Measurements from ENCODE around the gene GNGT1. TPM values are rescaled to one million over a fixed set of nuclear protein-coding genes. Genes with fewer than 3 reads are reported as not detected.
"Not testable (repeated sequence)": the region's sequence is repeated elsewhere in the genome, so short reads cannot be mapped to it uniquely, and the experiment has no call there.

GNGT1 gene
- total and polyA plus RNA-seq, 4 donors = not detected

GRCh38 chr7:93913197-93913596, 6.8 kb downstream of the GNGT1 start:
- TF ChIP-seq RAD21 (IDR thresholded peaks at IDR 0.05) (no peak), FOXA2 (IDR thresholded peaks at IDR 0.05) (no peak), TAF1 (conservative IDR thresholded peaks at IDR 0.05) (no peak), NR2F2 (IDR thresholded peaks at IDR 0.05) (no peak), JUND (IDR thresholded peaks at IDR 0.05) (no peak), ATF3 (IDR thresholded peaks at IDR 0.05) (no peak), EGR1 (IDR thresholded peaks at IDR 0.05; ENCODE audit: low read depth in 2 of 2) (no peak), YY1 (IDR thresholded peaks at IDR 0.05) (no peak), CTCF (IDR thresholded peaks at IDR 0.05; ENCODE audit: low read depth, low read length, missing input control) (no peak), SP1 (IDR thresholded peaks at IDR 0.05) (no peak), HNF4G (IDR thresholded peaks at IDR 0.05) (no peak)
- Histone ChIP-seq H3K4me3 (ENCODE audit: low read depth in 1 of 3, low read length in 3 of 3) (no peak overlapping the region), H3K9ac (ENCODE audit: low read depth in 1 of 2, low read length in 2 of 2) (no peak overlapping the region), H3K36me3 (ENCODE audit: control insufficient read depth in 4 of 4, insufficient read depth in 3 of 4, low read depth in 1 of 4, low read length in 3 of 4) (no peaks in the 10 kb centered on the region), H3K4me1 (ENCODE audit: control insufficient read depth in 4 of 4, insufficient read depth in 4 of 4, low read length in 3 of 4) (no peaks in the 10 kb centered on the region), H3K27me3 (ENCODE audit: control insufficient read depth in 4 of 4, insufficient read depth in 4 of 4, low read length in 3 of 4) (no peaks in the 10 kb centered on the region), H3K27ac (ENCODE audit: low read depth in 1 of 2, low read length in 2 of 2) (no peak overlapping the region), H3K9me3 (ENCODE audit: control insufficient read depth in 4 of 4, low read length in 3 of 4) (no peaks in the 10 kb centered on the region)
- no peak for DNase-seq (ENCODE audit: low spot score)

GRCh38 chr7:93914581-93915066, 8.3 kb downstream of the GNGT1 start:
- Histone ChIP-seq H3K4me1 (ENCODE audit: control insufficient read depth in 4 of 4, insufficient read depth in 4 of 4, low read length in 3 of 4) (no peaks in the 10 kb centered on the region), H3K27me3 (ENCODE audit: control insufficient read depth in 4 of 4, insufficient read depth in 4 of 4, low read length in 3 of 4) (no peaks in the 10 kb centered on the region), H3K9me3 (ENCODE audit: control insufficient read depth in 4 of 4, low read length in 3 of 4) (no peaks in the 10 kb centered on the region), H3K27ac (ENCODE audit: low read depth in 1 of 2, low read length in 2 of 2) (no peak overlapping the region), H3K36me3 (ENCODE audit: control insufficient read depth in 4 of 4, insufficient read depth in 3 of 4, low read depth in 1 of 4, low read length in 3 of 4) (no peaks in the 10 kb centered on the region), H3K9ac (ENCODE audit: low read depth in 1 of 2, low read length in 2 of 2) (no peak overlapping the region), H3K4me3 (ENCODE audit: low read depth in 1 of 3, low read length in 3 of 3) (no peak overlapping the region)
- no peak for TF ChIP-seq REST (IDR thresholded peaks at IDR 0.05)
- 49% methylated on average over 7 of the region's 7 CpGs for WGBS
- no peak for DNase-seq (ENCODE audit: low spot score)

- H3K36me3 ChIP-seq (ENCODE audit: control insufficient read depth in 4 of 4, insufficient read depth in 3 of 4, low read depth in 1 of 4, low read length in 3 of 4); H3K4me1 ChIP-seq (ENCODE audit: control insufficient read depth in 4 of 4, insufficient read depth in 4 of 4, low read length in 3 of 4); DNase-seq (ENCODE audit: low spot score); H3K27ac ChIP-seq (ENCODE audit: low read depth in 1 of 2, low read length in 2 of 2); H3K27me3 ChIP-seq (ENCODE audit: control insufficient read depth in 4 of 4, insufficient read depth in 4 of 4, low read length in 3 of 4); H3K9ac ChIP-seq (ENCODE audit: low read depth in 1 of 2, low read length in 2 of 2); H3K9me3 ChIP-seq (ENCODE audit: control insufficient read depth in 4 of 4, low read length in 3 of 4); H3K4me3 ChIP-seq (ENCODE audit: low read depth in 1 of 3, low read length in 3 of 3): not testable (repeated sequence)
- 72% methylated on average over 3 of the region's 3 CpGs for WGBS
Observed at GRCh38 chr7:93915206-93915842, 9.0 kb downstream of the GNGT1 start.

GRCh38 chr7:93915888-93916287, 9.5 kb downstream of the GNGT1 start:
- H3K27me3 ChIP-seq (ENCODE audit: control insufficient read depth in 4 of 4, insufficient read depth in 4 of 4, low read length in 3 of 4); H3K36me3 ChIP-seq (ENCODE audit: control insufficient read depth in 4 of 4, insufficient read depth in 3 of 4, low read depth in 1 of 4, low read length in 3 of 4); H3K9me3 ChIP-seq (ENCODE audit: control insufficient read depth in 4 of 4, low read length in 3 of 4); H3K27ac ChIP-seq (ENCODE audit: low read depth in 1 of 2, low read length in 2 of 2); H3K4me3 ChIP-seq (ENCODE audit: low read depth in 1 of 3, low read length in 3 of 3); H3K9ac ChIP-seq (ENCODE audit: low read depth in 1 of 2, low read length in 2 of 2); H3K4me1 ChIP-seq (ENCODE audit: control insufficient read depth in 4 of 4, insufficient read depth in 4 of 4, low read length in 3 of 4); DNase-seq (ENCODE audit: low spot score): not testable (repeated sequence)

- not testable (repeated sequence) for H3K27ac ChIP-seq (ENCODE audit: low read depth in 1 of 2, low read length in 2 of 2); H3K4me1 ChIP-seq (ENCODE audit: control insufficient read depth in 4 of 4, insufficient read depth in 4 of 4, low read length in 3 of 4); H3K9ac ChIP-seq (ENCODE audit: low read depth in 1 of 2, low read length in 2 of 2); H3K9me3 ChIP-seq (ENCODE audit: control insufficient read depth in 4 of 4, low read length in 3 of 4); H3K36me3 ChIP-seq (ENCODE audit: control insufficient read depth in 4 of 4, insufficient read depth in 3 of 4, low read depth in 1 of 4, low read length in 3 of 4); H3K27me3 ChIP-seq (ENCODE audit: control insufficient read depth in 4 of 4, insufficient read depth in 4 of 4, low read length in 3 of 4); H3K4me3 ChIP-seq (ENCODE audit: low read depth in 1 of 3, low read length in 3 of 3); DNase-seq (ENCODE audit: low spot score)
- WGBS = 78% methylated on average over 4 of the region's 4 CpGs
Observed at GRCh38 chr7:93916315-93916714, 9.9 kb downstream of the GNGT1 start.

Measured in liver (tissue), 9 donors.